H1 (cell line): ENCODE data around the gene KBTBD2. TPM values are rescaled to one million over a fixed set of nuclear protein-coding genes. Genes with fewer than 3 reads are reported as not detected.

Experiments used
- CTCF ChIA-PET: fragments of 300-600 bp; sonication (Branson Sonifier 250); formaldehyde crosslinking; loops from one replicate; lab custom pipeline; 2021; ENCODE audit not compliant: partially characterized antibody; lab: Charles Lee
- POLR2A ChIA-PET: fragments of 300-600 bp; sonication (Branson Sonifier 250); formaldehyde crosslinking; loops from one replicate; lab custom pipeline; 2021; ENCODE audit warnings: inconsistent platforms; ENCODE audit not compliant: partially characterized antibody; lab: Charles Lee
- DNase-seq, 2 experiments: peaks; one replicate each; pipeline versions ENCODE4 v3.0.0 to v3.0.0-alpha.2; 2010 to 2022; ENCODE audit warnings: low spot score in 2 of 2, low read depth in 1 of 2, mixed read lengths in 1 of 2
- FAIRE-seq: peaks from 2 replicates; lab custom pipeline; 2011; peaks lifted over from hg19 to GRCh38; lab: Jason Lieb, UNC
- H2AFZ ChIP-seq: 2 replicates; pipeline ENCODE4 v1.8.1; 2012; ENCODE audit warnings: low read length, inconsistent platforms
- H2AK5ac ChIP-seq: 2 replicates; pipeline ENCODE4 v1.6.1; 2013; ENCODE audit warnings: low read depth, low read length
- H2BK120ac ChIP-seq: replicated peaks from 2 replicates; pipeline ENCODE3; 2013; ENCODE audit warnings: low read depth, low read length, inconsistent platforms
- H2BK12ac ChIP-seq: 2 replicates; pipeline ENCODE4 v1.6.1; 2013; ENCODE audit warnings: low read depth, low read length
- H2BK15ac ChIP-seq: 2 replicates; pipeline ENCODE4 v1.6.1; 2013; ENCODE audit warnings: low read length
- H2BK20ac ChIP-seq: 2 replicates; pipeline ENCODE4 v1.6.1; 2013; ENCODE audit warnings: low read length
- H2BK5ac ChIP-seq: 2 replicates; pipeline ENCODE4 v1.6.1; 2013; ENCODE audit warnings: low read depth, low read length
- H3K14ac ChIP-seq: 2 replicates; pipeline ENCODE4 v1.6.1; 2013; ENCODE audit warnings: inconsistent platforms; ENCODE audit not compliant: insufficient read length
- H3K18ac ChIP-seq: 2 replicates; pipeline ENCODE4 v1.6.1; 2013; ENCODE audit warnings: low read length; ENCODE audit errors: extremely low read depth
- H3K23ac ChIP-seq: 2 replicates; pipeline ENCODE4 v1.6.1; 2013; ENCODE audit warnings: inconsistent platforms; ENCODE audit not compliant: insufficient read length
- H3K23me2 ChIP-seq: 2 replicates; pipeline ENCODE4 v1.6.1; 2013; ENCODE audit warnings: low read depth, low read length
- H3K27ac ChIP-seq: 2 replicates; pipeline ENCODE4 v1.6.1; 2011; ENCODE audit warnings: low read depth, low read length, inconsistent platforms
- H3K27me3 ChIP-seq, 4 experiments: replicated peaks in 1 of 4; 1 replicate in 1 of 4; 2 replicates in 3 of 4; pipeline versions ENCODE4 v1.6.1 to v1.8.1; 2011 to 2013; ENCODE audit warnings: low read length in 3 of 4, mild to moderate bottlenecking in 3 of 4, inconsistent platforms in 2 of 4, mixed read lengths in 2 of 4, moderate library complexity in 1 of 4; ENCODE audit not compliant: control insufficient read depth in 3 of 4, insufficient read depth in 3 of 4; ENCODE audit errors: extremely low read depth in 1 of 4
- H3K36me3 ChIP-seq, 4 experiments: 2 replicates each; pipeline versions ENCODE4 v1.6.1 to v1.8.1; 2011 to 2013; ENCODE audit warnings: mild to moderate bottlenecking in 4 of 4, low read length in 3 of 4, moderate library complexity in 2 of 4, control low read depth in 1 of 4, inconsistent platforms in 1 of 4; ENCODE audit not compliant: insufficient read depth in 4 of 4, control insufficient read depth in 2 of 4
- H3K4ac ChIP-seq: replicated peaks from 2 replicates; pipeline ENCODE3; 2013; ENCODE audit warnings: low read length, low read depth, mixed read lengths, inconsistent platforms; ENCODE audit not compliant: insufficient read length
- H3K4me1 ChIP-seq, 4 experiments: replicated peaks in 1 of 4; 1 replicate in 1 of 4; 2 replicates in 3 of 4; pipeline versions ENCODE4 v1.6.1 to v1.8.1; 2011 to 2013; ENCODE audit warnings: low read length in 3 of 4, inconsistent platforms in 2 of 4, mixed read lengths in 1 of 4; ENCODE audit not compliant: insufficient read depth in 4 of 4, control insufficient read depth in 3 of 4
- H3K4me2 ChIP-seq, 2 experiments: 2 replicates each; pipeline versions ENCODE4 v1.6.1 to v1.8.1; 2011 to 2013; ENCODE audit warnings: low read depth in 2 of 2, low read length in 2 of 2, control low read depth in 1 of 2, inconsistent platforms in 1 of 2, mild to moderate bottlenecking in 1 of 2; ENCODE audit not compliant: insufficient read depth in 1 of 2
- H3K4me3 ChIP-seq, 4 experiments: fragments of 200-600, 300-600 bp in 1 of 4; sonication (generic), shearing (Covaris generic), sonication (Bioruptor Twin) in 1 of 4; 2 replicates each; pipeline versions ENCODE4 v1.5.1 to v1.8.1; 2011 to 2016; ENCODE audit warnings: low read length in 4 of 4, low read depth in 3 of 4, control low read depth in 2 of 4, inconsistent platforms in 2 of 4, mild to moderate bottlenecking in 2 of 4, mixed read lengths in 1 of 4, moderate library complexity in 1 of 4; ENCODE audit not compliant: insufficient read depth in 2 of 4; ENCODE audit errors: extremely low read depth in 1 of 4
- H3K56ac ChIP-seq: replicated peaks from 2 replicates; pipeline ENCODE3; 2013; ENCODE audit warnings: low read depth, mild to moderate bottlenecking, mixed read lengths, low read length, inconsistent platforms; ENCODE audit not compliant: insufficient read length
- H3K79me1 ChIP-seq: 2 replicates; pipeline ENCODE4 v1.6.1; 2013; ENCODE audit warnings: low read depth, low read length, control low read depth
- H3K79me2 ChIP-seq, 2 experiments: 2 replicates each; pipeline versions ENCODE4 v1.6.1 to v1.8.1; 2012 to 2013; ENCODE audit warnings: low read length in 2 of 2, mild to moderate bottlenecking in 2 of 2, inconsistent platforms in 1 of 2; ENCODE audit not compliant: insufficient read depth in 2 of 2, control insufficient read depth in 1 of 2
- H3K9ac ChIP-seq, 4 experiments: replicated peaks in 1 of 4; 1 replicate in 1 of 4; 2 replicates in 3 of 4; pipeline versions ENCODE4 v1.6.1 to v1.8.1; 2011 to 2013; ENCODE audit warnings: low read depth in 3 of 4, low read length in 3 of 4, control low read depth in 2 of 4, mild to moderate bottlenecking in 2 of 4, moderate library complexity in 2 of 4, inconsistent platforms in 1 of 4; ENCODE audit errors: extremely low read depth in 1 of 4
- H3K9me3 ChIP-seq, 2 experiments: 2 replicates each; pipeline versions ENCODE4 v1.6.1 to v1.8.1; 2012 to 2013; ENCODE audit warnings: mild to moderate bottlenecking in 2 of 2, moderate library complexity in 2 of 2, control low read depth in 1 of 2, inconsistent platforms in 1 of 2, low read depth in 1 of 2, low read length in 1 of 2, mixed read lengths in 1 of 2; ENCODE audit not compliant: insufficient read depth in 2 of 2
- H4K20me1 ChIP-seq, 2 experiments: replicated peaks in 1 of 2; 2 replicates each; pipeline versions ENCODE3 to v1.8.1; 2011 to 2013; ENCODE audit warnings: inconsistent platforms in 2 of 2, low read length in 2 of 2, mild to moderate bottlenecking in 1 of 2; ENCODE audit not compliant: insufficient read depth in 2 of 2, control insufficient read depth in 1 of 2
- H4K5ac ChIP-seq: 2 replicates; pipeline ENCODE4 v1.6.1; 2013; ENCODE audit warnings: low read length, low read depth, mixed read lengths, inconsistent platforms; ENCODE audit not compliant: insufficient read length
- H4K8ac ChIP-seq: 2 replicates; pipeline ENCODE4 v1.8.0; 2013; ENCODE audit warnings: mild to moderate bottlenecking, moderate library complexity, low read length, inconsistent platforms; ENCODE audit not compliant: insufficient read depth; ENCODE audit errors: extremely low read depth
- H4K91ac ChIP-seq: replicated peaks from 2 replicates; pipeline ENCODE3; 2013; ENCODE audit warnings: low read length, mixed read lengths, inconsistent platforms; ENCODE audit not compliant: insufficient read length
- WGBS, 2 experiments: shearing (Covaris generic) in 1 of 2; methylation state at CpG; one replicate each; pipeline versions ENCODE4 v1.1.6 to v1.1.7; 2013 to 2015; ENCODE audit warnings: low lambda C conversion rate in 2 of 2, mixed read lengths in 2 of 2, inconsistent platforms in 1 of 2, low coverage in 1 of 2, missing lambda C conversion rate in 1 of 2; ENCODE audit not compliant: insufficient replicate concordance in 2 of 2, insufficient coverage in 1 of 2, insufficient read length in 1 of 2; ENCODE audit errors: extremely low coverage in 1 of 2, missing lambda C conversion rate in 1 of 2; 5-methylcytosine and 5-hydroxymethylcytosine counted together
- polyA plus RNA-seq, 7 experiments: library from polyadenylated mRNA; depleted of rRNA in 3 of 7; stranded (reverse) in 5 of 7; unstranded in 2 of 7; fragments of >200 nt in 5 of 7; fragments of 200-250 nt in 2 of 7; gene quantifications; 1 replicate in 5 of 7; 2 replicates in 1 of 7; 4 replicates in 1 of 7; pipeline versions ENCODE4 v1.2.1 to v1.2.3, GENCODE V29; 2011 to 2013; ENCODE audit warnings: missing spikeins in 2 of 7, mixed read lengths in 2 of 7
- total RNA-seq: library from RNA; stranded (reverse); fragmentation: NEBNext Ultra II Directional; extraction: Animal tissue kit (Norgen Biotek cat#: 25700); gene quantifications from 2 replicates; pipeline ENCODE4 v1.2.1, GENCODE V29; 2021

Gene KBTBD2
- total and polyA plus RNA-seq, 2 of the 8 experiments (the other 6 are each of a cell fraction or from before 2014, with no cell fraction given), result 13.1 to 25.7 TPM

DNA sequence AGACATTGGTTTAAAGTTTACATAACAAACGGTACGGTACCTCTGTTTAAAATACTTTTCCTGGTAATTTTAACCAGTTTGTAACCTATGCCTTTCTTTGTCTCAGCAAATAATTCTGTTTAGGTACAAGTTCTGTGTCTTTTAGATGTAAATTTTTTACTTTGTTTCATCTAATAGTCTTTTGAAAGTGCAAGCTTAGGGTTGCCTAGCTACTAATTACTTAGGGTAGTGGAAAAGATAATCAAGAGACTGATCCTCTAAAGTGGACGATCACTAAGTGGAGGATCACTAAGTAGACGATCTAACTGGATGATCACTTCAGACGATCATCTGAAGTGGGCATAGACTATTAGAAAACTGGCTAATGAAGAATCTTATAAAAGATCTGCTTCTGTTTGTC lies 49.6 kb upstream of the KBTBD2 start:
- no peak overlapping the region for H3K4ac ChIP-seq
- H2AFZ ChIP-seq, result no peak overlapping the region
- H3K23me2 ChIP-seq, result peaks cover 2% of the 10 kb centered on the region; the same call in 1 of the 2 replicates
- peak overlapping the region; percentile 45 to 84; a peak in 2 of 4 replicates for H3K4me2 ChIP-seq
- H4K20me1 ChIP-seq, result peaks cover 4 to 21% of the 10 kb centered on the region in 2 experiments
- FAIRE-seq (peak; percentile 52), DNase-seq (no peak)
- no peak overlapping the region for H3K14ac ChIP-seq
- H4K8ac ChIP-seq, result no peak overlapping the region
- H2AK5ac ChIP-seq, result no peak overlapping the region
- H3K18ac ChIP-seq, result no peak overlapping the region
- H2BK120ac ChIP-seq, result no peak overlapping the region
- peak overlapping the region in 1 of 4 experiments; percentile 58; a peak in 1 of 8 replicates for H3K4me3 ChIP-seq
- H4K5ac ChIP-seq, result no peak overlapping the region
- H2BK5ac ChIP-seq, result no peak overlapping the region
- H3K36me3 ChIP-seq, result no peaks in the 10 kb centered on the region; a peak in 1 of 8 replicates
- H3K9ac ChIP-seq, result no peak overlapping the region
- peaks cover 59 to 90% (median 85%) of the 10 kb centered on the region in 4 experiments for H3K27me3 ChIP-seq
- H3K9me3 ChIP-seq, result peaks cover 4 to 11% of the 10 kb centered on the region in 2 experiments; a peak in 2 of 4 replicates
- H3K27ac ChIP-seq, result no peak overlapping the region
- H2BK12ac ChIP-seq, result no peak overlapping the region
- no peak overlapping the region for H3K56ac ChIP-seq
- H3K23ac ChIP-seq, result no peak overlapping the region
- no peak overlapping the region for H2BK15ac ChIP-seq
- peaks cover 0 to 8% (median 2%) of the 10 kb centered on the region in 4 experiments; a peak in 6 of 7 replicates for H3K4me1 ChIP-seq
- CTCF ChIA-PET, result interaction anchor here (1.1 to 2.5 kb wide), 6 partner anchors 8 to 179 kb away, joined by 3 to 8 read pairs (median 6); partner anchors contain the start of gene RP9
- H4K91ac ChIP-seq, result no peak overlapping the region
- POLR2A ChIA-PET, result interaction anchor here (0.9 to 2.9 kb wide), 7 partner anchors 16 to 167 kb away, joined by 3 to 19 read pairs (median 4); partner anchors contain the start of genes FKBP9 and NT5C3A
- H3K79me2 ChIP-seq, result no peaks in the 10 kb centered on the region
- no peak overlapping the region for H2BK20ac ChIP-seq
- H3K79me1 ChIP-seq, result no peaks in the 10 kb centered on the region
- WGBS, 2 experiments, result 9% methylated on average over 5 of the region's 5 CpGs; no CpG with 5 or more reads in 1 of the 2 experiments
